Epithelial cell of esophagus (primary cell): ENCODE data around the gene STIM1.
"Not testable (repeated sequence)": the region's sequence is repeated elsewhere in the genome, so short reads cannot be mapped to it uniquely, and the experiment has no call there.

Source experiments
- DNase-seq: peaks from one replicate; pipeline ENCODE4 v3.0.0; 2010; ENCODE audit warnings: low read depth
- H3K4me3 ChIP-seq: 2 replicates; pipeline ENCODE4 v1.5.1; 2011; ENCODE audit warnings: mild to moderate bottlenecking, low read length, control low read depth
- CTCF ChIP-seq: IDR thresholded peaks from 2 replicates; pipeline ENCODE4 v1.5.1; 2011; ENCODE audit warnings: low read depth, mild to moderate bottlenecking, low read length, control low read depth, inconsistent platforms; ENCODE audit not compliant: insufficient read depth; ENCODE audit errors: missing control alignments

STIM1 gene

GRCh38 chr11:3992964-3993363 lies 137.5 kb downstream of the STIM1 start:
- H3K4me3 ChIP-seq: no peak overlapping the region
- TF ChIP-seq CTCF: no peak
- no peak for DNase-seq

DNA sequence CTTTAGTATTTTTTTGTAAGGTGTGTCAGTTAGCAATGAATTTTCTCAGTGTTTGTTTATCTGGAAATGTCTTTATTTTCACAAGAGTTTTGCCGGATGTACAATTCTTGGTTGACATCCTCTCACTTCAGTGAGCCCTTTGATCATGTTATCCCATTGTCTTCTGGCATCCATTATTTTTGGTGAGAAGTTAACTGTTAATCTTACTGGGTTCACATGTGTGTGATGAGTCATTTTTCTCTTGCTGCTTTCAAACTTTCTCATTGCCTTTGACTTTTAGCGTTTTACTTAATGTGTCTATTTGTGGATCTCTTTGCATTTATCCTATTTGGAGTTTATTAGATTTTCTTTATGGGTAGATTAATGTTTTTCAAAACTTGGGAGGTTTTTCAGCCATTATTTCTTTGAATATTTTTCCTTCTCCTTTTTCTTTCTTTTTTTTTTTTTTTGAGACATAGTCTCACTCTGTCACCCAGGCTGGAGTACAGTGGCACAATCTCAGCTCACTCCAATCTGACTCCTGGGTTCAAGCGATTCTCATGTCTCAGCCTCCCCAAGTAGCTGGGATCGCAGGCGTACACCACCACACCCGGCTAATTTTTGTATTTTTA lies 138.7 kb downstream of the STIM1 start:
- peak; percentile 14 for DNase-seq
- no peak for TF ChIP-seq CTCF
- no peak overlapping the region for H3K4me3 ChIP-seq

- no peak overlapping the region for H3K4me3 ChIP-seq
- no peak for DNase-seq
- TF ChIP-seq CTCF: no peak
Observed at GRCh38 chr11:3995307-3995706, 139.8 kb downstream of the STIM1 start.

DNA sequence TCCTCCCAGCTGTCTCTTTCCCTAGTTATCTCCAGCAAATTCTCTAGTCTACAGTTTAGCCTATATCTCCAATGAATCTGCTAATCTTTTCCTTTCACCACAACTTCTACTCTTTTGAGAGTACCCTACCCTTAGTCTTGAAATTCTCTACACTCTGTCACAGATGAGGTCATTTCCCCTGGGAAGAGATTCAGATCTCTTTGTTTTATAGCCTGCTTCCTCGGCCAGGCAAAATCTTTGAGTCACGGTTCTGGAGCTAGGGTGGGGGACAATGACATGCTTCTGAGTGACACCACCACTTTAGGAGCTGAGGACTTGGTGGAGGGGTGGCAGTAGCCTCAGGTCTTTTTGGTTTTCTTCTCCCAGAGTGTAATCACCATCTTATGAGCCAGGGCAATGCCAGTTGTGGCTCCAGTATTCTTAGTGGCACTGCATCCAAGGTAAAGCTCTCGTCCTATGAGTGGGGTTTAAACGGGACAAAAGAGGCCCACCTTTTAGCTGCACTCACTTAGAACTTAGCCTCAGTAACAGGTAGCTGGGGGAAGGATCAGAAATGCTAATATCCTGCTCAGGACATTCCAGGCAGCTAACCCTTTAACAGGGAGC lies 140.6 kb downstream of the STIM1 start:
- TF ChIP-seq CTCF: no peak
- DNase-seq: no peak
- no peak overlapping the region for H3K4me3 ChIP-seq

- TF ChIP-seq CTCF: no peak
- no peak for DNase-seq
- no peak overlapping the region for H3K4me3 ChIP-seq
Observed at GRCh38 chr11:3996651-3997050, 141.2 kb downstream of the STIM1 start.

- DNase-seq, H3K4me3 ChIP-seq: not testable (repeated sequence)
Observed at GRCh38 chr11:4004753-4005152, 149.3 kb downstream of the STIM1 start.

DNA sequence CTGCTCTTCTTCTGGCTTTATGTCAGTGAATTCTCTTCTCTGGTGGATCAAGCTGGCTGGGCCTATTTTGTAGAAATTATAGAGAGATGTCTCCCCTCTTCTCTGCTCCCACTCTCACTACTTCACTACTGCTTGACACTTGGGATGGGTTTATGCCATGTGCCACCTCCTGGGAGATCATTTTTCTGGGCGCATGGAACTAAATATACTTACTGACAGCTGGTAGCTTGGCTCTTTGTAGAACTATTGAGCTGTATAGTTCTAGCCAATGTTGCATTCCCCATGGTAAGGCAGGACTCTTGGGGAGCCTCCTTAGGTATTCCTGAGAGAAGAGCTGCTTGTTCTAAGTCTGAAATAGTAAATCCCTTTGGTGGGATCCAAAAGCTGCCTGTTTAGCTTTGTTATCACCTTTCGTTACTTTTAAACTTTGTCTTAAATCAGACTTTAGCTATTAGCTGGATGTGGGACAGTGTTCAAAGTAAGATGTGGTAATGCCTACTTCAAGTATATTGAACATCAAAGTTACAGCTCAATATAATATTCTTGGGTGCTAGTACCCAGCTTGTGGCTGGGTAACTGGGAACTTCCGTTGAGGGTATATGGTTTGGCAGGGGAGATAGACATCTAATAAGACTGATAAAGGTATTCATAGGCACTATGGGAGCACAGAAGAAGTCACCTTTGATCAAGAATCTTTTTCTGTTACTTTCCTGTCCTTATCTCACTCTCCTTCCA lies 151.6 kb downstream of the STIM1 start:
- no peak for TF ChIP-seq CTCF
- no peak overlapping the region for H3K4me3 ChIP-seq
- DNase-seq: no peak
